ENCODE results near the gene CNIH2.
"Not testable (repeated sequence)": the region's sequence is repeated elsewhere in the genome, so short reads cannot be mapped to it uniquely, and the experiment has no call there.

Gene CNIH2

GRCh38 chr11:66292543-66293332 is 14.8 kb downstream of the CNIH2 start:
- no peak for DNase-seq

GRCh38 chr11:66293352-66293751 is 15.4 kb downstream of the CNIH2 start:
- no peak for DNase-seq

- no peak for DNase-seq
Observed at GRCh38 chr11:66293777-66294625, 16.0 kb downstream of the CNIH2 start.

DNA sequence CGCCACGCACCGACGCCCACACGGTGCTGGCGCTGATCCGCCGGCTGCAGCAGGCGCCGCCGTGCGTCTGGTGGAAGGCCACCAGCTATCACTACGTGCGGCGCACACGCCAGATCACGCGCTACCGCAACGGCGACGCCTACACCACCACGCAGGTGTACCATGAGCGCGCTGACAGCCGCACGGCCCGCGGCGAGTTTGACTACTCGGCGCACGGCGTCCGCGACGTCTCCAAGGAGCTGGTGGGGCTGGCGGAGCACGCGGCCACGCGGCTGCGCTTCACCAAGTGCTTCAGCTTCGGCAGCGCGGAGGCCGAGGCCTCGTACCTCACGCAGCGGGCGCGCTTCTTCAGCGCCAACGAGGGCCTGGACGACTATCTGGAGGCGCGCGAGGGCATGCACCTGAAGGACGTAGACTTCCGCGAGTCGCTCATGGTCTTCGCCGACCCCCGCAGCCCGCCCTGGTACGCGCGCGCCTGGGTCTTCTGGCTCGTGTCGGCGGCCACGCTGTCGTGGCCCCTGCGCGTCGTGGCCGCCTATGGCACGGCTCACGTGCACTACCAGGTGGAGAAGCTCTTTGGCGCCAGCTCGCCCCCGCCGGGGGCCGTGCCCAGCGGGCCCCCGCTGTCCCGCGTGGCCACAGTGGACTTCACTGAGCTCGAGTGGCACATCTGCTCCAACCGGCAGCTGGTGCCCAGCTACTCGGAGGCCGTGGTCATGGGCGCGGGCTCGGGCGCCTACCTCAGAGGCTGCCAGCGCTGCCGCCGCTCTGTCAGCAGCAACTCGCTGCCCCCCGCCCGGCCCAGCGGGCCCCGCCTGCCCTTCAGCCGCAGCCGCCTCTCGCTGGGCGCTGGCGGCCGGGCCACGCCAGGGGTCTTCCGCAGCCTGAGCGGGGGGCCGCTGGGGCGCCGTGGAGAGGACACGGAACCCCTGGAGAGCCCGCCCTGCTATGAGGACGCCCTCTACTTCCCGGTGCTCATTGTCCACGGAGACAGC is 16.9 kb downstream of the CNIH2 start:
- no peak for DNase-seq

GRCh38 chr11:66297610-66298009 is 19.6 kb downstream of the CNIH2 start:
- no peak for DNase-seq

- DNase-seq, result no peak
Observed at GRCh38 chr11:66299186-66299585, 21.2 kb downstream of the CNIH2 start.

DNA sequence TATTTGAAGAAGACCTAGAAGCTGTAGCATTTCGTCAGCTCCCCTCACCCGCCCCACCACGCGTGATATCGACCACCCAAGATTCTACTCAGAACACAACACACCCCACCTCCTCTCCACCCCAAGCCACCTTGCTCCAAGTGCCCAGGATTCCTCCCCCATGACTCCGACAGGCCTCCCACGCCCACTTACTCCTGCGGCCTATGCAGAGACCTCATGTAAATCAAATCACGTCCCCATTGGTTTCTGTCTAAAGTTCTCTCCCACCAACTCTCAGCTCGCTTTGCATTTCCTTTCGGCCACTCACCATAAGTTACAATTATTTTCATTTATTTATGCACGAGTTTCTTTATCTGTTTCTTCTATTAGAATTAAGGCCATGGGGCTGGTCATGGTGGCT is 24.7 kb downstream of the CNIH2 start:
- DNase-seq, result no peak

DNA sequence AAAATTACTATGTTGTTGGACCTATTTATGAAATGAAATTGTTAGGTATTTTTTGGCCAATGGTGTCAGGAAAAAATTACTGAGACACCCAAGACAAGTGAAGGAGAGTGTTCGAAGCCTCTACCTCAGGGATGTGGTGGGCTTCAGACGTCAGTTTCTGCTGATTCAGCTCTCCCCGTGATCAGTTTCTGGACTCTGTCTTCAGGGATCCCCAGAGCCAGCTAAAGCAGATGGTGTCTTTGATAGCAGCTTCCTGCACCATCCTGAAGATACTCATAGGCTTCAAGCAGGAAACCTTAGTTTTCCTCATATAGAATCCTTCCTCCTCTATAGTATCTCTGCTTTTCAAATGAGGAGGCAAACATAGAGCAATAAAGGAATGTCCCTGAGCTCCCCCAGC is 31.5 kb downstream of the CNIH2 start:
- DNase-seq, result no peak

DNA sequence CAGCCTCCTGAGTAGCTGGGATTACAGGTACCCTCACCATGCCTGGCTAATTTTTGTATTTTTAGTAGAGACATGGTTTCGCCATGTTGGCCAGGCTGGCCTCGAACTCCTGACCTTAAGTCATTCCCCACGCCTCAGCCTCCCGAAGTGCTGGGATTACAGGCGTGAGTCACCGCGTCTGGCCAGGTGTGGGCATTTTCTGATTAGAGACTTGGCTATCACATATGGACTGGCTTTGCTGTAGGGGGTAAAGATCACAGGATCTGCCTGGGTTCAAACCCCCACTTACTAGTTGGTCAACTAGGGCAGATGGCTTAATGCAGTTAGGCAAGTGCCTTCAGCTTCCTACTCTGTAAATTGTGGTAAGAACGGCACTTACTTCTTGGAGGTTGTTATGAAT is 32.3 kb downstream of the CNIH2 start:
- no peak for DNase-seq

DNA sequence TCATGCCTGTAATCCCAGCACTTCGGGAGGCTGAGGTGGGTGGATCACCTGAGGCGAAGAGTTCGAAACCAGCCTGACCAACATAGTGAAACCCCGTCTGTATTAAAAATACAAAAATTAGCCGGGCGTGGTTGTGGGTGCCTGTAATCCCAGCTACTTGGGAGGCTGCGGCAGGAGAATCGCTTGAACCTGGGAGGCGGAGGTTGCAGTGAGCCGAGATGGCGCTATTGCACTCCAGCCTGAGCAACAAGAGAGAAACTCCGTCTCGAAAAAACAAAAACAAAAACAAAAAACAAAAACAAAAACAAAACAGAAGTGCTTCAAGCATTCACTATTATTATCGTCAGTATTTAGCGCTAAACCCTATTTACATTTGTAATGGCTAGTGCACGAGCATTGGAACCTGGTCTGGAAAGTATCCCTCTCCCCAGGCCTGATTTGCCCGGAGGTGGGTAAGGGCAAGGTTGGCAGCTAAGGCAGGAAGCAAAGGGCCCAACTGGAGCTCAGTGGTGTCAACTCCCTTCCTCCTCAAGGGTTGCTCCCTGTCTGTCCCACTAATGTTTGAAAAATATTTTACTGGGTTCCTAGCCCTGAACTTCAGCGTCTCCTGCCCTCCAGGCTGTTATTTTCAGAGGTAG is 32.9 kb downstream of the CNIH2 start:
- not testable (repeated sequence) for DNase-seq

GRCh38 chr11:66311470-66311964 is 33.5 kb downstream of the CNIH2 start:
- no peak for DNase-seq

GRCh38 chr11:66311965-66312548 is 34.1 kb downstream of the CNIH2 start:
- DNase-seq, result peak; percentile 96

- DNase-seq, result peak; percentile 99
Observed at GRCh38 chr11:66312549-66313320, 34.8 kb downstream of the CNIH2 start.

DNA sequence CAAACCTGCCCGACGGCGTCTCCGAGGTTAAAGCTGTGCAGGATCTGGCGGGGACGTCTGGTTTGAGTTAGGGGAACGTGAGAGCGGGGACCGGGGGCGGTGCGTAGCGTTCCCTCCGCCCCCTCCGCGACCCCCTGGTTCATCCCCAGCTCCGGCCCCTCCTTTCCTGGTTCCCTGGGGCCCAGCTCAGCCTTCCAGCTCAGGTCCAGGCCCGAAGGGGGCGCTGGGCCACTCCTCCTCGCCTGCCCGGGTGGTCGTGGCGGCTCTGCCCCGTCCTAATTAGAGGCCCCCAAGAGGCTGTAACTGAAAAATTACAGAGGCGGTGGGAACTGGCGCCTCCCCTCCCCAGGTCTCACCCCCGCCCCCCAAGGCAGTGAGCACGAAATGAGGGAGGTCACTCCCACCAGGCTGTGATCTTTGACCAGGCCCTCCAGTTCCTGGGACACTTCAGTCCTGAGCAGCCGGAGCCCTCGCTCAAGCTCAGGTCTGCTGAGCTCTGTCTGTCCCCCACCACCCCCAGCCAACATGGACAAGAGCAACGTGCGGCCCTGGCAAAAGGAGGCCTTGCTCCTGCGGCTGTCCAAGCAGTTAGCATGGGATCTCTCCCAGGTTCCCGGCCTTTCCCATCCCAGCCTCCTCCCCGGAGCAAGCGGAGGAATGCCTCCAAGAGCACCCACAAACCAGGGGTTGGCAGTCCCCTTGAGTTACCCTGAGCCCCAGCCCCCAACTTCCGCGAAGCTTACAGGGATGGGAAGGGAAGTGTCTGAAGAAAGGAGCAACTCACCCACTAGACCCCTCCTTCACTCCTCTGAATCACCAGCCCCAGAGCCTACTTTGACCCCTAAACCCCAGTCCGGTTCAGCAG is 35.6 kb downstream of the CNIH2 start:
- no peak for DNase-seq

DNA sequence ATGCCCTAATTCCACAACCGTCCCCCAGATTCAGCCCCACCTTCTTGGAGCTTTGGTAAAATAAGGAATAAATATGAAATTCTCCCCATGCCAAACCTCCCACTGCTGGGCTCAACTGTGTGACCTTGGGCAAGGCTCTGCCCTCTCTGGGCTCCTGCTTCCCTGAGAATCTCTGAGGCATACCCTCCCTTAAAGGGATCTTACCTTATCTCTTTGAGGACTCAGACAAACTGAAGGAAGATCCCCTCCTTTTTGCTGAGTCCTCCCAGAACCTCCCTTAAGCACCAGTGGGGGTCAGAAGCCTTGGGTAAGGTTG is 36.2 kb downstream of the CNIH2 start:
- DNase-seq, result no peak

- no peak for DNase-seq
Observed at GRCh38 chr11:66314561-66315497, 36.9 kb downstream of the CNIH2 start.

DNA sequence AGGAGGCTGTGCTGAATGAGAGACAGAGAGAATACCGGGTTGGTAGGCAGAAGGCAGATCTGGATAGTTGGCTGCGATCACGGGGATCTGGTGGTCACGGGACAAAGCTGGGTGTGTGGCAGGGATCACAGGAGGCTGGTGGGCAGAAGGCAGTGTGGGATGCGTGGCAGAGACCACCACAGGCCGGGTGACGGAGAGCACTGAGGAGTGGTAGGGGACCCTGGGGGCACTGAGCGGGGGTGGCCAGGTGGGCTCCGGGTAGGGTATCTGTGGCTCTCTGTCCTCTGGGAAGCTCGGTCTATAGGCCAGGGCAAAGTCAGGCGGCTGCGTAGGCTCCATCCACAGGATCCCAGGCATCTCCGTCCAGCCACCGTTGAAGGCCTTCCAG is 37.5 kb downstream of the CNIH2 start:
- DNase-seq, result no peak

DNA sequence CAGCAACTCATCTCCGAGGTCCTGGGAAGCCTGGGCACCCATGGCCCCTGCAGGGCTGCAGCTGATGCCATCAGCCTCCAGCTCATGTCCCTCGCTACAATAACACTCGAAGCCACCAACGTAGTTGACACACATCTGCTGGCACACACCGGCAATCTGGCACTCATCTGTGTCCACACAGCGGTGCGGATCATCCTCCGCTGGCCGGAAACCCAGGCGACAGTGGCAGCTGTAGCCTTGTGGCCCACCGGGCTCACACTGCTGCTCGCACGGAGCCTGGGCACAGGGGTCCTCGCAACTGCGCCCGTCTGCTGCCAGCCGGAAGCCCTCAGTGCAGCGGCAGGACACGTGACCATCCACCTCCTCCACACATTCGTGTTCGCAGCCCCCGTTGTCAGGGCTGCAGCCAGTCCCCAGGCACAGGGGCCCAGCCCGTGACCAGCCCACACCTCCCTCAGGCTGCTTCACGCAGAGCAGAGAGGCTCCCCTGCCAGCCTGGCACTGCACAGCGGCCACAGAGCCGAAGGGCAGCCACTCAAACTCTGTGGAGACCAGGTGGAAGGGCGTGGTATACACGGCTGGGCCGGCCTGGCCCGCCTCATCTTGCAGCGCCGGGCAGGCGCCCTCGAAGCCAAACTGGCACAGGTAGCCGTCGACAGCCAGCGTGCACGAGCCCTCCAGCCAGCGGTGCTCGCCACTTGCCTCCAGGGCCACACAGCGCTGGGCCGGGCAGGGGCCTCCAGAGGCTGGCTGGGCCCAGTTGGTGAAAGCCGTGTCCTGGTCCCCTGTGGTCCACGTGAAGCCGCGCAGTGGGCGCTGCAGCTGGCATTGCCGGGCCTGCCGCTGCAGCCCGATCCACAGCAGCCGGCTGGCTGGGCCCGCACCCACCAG is 38.2 kb downstream of the CNIH2 start:
- no peak for DNase-seq

Data from effector CD4-positive, alpha-beta T cell (primary cell).